Measurements from ENCODE around the gene DMPK. TPM values are rescaled to one million over a fixed set of nuclear protein-coding genes. Genes with fewer than 3 reads are reported as not detected.
"Not testable (repeated sequence)": the region's sequence is repeated elsewhere in the genome, so short reads cannot be mapped to it uniquely, and the experiment has no call there.

Gene DMPK
- total RNA-seq, 1 donor from 2014 or later: 118 TPM

GRCh38 chr19:45804140-45804958 is 22.1 kb upstream of the DMPK start:
- Mint-ChIP-seq H3K27ac (ENCODE audit: unreplicated experiment) (no peak overlapping the region), H3K4me3 (no peak overlapping the region), H3K9me3 (no peaks in the 10 kb centered on the region), H3K27me3 (ENCODE audit: low read depth) (no peaks in the 10 kb centered on the region), H3K36me3 (ENCODE audit: low read depth) (no peaks in the 10 kb centered on the region), H3K4me1 (peaks cover under 1% of the 10 kb centered on the region)
- DNase-seq (ENCODE audit: low read depth, low spot score): no peak
- no peak for TF ChIP-seq CTCF (conservative IDR thresholded peaks at IDR 0.05)

GRCh38 chr19:45801603-45802175 is 19.4 kb upstream of the DMPK start:
- H3K9me3 Mint-ChIP-seq: no peaks in the 10 kb centered on the region
- no peaks in the 10 kb centered on the region for H3K36me3 Mint-ChIP-seq (ENCODE audit: low read depth)
- peak overlapping the region; percentile 94 for H3K27ac Mint-ChIP-seq (ENCODE audit: unreplicated experiment)
- TF ChIP-seq CTCF (conservative IDR thresholded peaks at IDR 0.05): no peak
- H3K4me1 Mint-ChIP-seq: peaks cover 6% of the 10 kb centered on the region
- no peak for DNase-seq (ENCODE audit: low read depth, low spot score)
- no peak overlapping the region for H3K4me3 Mint-ChIP-seq
- H3K27me3 Mint-ChIP-seq (ENCODE audit: low read depth): no peaks in the 10 kb centered on the region

GRCh38 chr19:45800070-45800553 is 17.8 kb upstream of the DMPK start:
- no peak for DNase-seq (ENCODE audit: low read depth, low spot score)
- H3K27me3 Mint-ChIP-seq (ENCODE audit: low read depth): no peaks in the 10 kb centered on the region
- TF ChIP-seq CTCF (conservative IDR thresholded peaks at IDR 0.05): no peak
- H3K4me3 Mint-ChIP-seq: no peak overlapping the region
- no peaks in the 10 kb centered on the region for H3K9me3 Mint-ChIP-seq
- H3K36me3 Mint-ChIP-seq (ENCODE audit: low read depth): no peaks in the 10 kb centered on the region
- peaks cover 6% of the 10 kb centered on the region for H3K4me1 Mint-ChIP-seq
- H3K27ac Mint-ChIP-seq (ENCODE audit: unreplicated experiment): no peak overlapping the region

GRCh38 chr19:45799541-45799940 is 17.3 kb upstream of the DMPK start:
- H3K27me3 Mint-ChIP-seq (ENCODE audit: low read depth); H3K4me3 Mint-ChIP-seq; DNase-seq (ENCODE audit: low read depth, low spot score); H3K9me3 Mint-ChIP-seq; H3K36me3 Mint-ChIP-seq (ENCODE audit: low read depth); H3K27ac Mint-ChIP-seq (ENCODE audit: unreplicated experiment): not testable (repeated sequence)
- H3K4me1 Mint-ChIP-seq: peaks cover 10% of the 10 kb centered on the region

GRCh38 chr19:45798995-45799517 is 16.8 kb upstream of the DMPK start:
- H3K27me3 Mint-ChIP-seq (ENCODE audit: low read depth): no peaks in the 10 kb centered on the region
- peak overlapping the region; percentile 63 for H3K4me3 Mint-ChIP-seq
- peak; percentile 71 for DNase-seq (ENCODE audit: low read depth, low spot score)
- H3K27ac Mint-ChIP-seq (ENCODE audit: unreplicated experiment): no peak overlapping the region
- peaks cover 11% of the 10 kb centered on the region for H3K4me1 Mint-ChIP-seq
- no peaks in the 10 kb centered on the region for H3K9me3 Mint-ChIP-seq
- no peaks in the 10 kb centered on the region for H3K36me3 Mint-ChIP-seq (ENCODE audit: low read depth)
- TF ChIP-seq CTCF (conservative IDR thresholded peaks at IDR 0.05): peak; percentile 84

- H3K27ac Mint-ChIP-seq (ENCODE audit: unreplicated experiment): peak overlapping the region; percentile 3
- H3K4me3 Mint-ChIP-seq: peak overlapping the region; percentile 9
- H3K4me1 Mint-ChIP-seq: peaks cover 39% of the 10 kb centered on the region
- DNase-seq (ENCODE audit: low read depth, low spot score): no peak
- TF ChIP-seq CTCF (conservative IDR thresholded peaks at IDR 0.05): no peak
- no peaks in the 10 kb centered on the region for H3K9me3 Mint-ChIP-seq
- peaks cover 3% of the 10 kb centered on the region for H3K36me3 Mint-ChIP-seq (ENCODE audit: low read depth)
- H3K27me3 Mint-ChIP-seq (ENCODE audit: low read depth): no peaks in the 10 kb centered on the region
Observed at GRCh38 chr19:45794627-45795026, 12.3 kb upstream of the DMPK start.

Measured in neural crest cell (in vitro differentiated cells).